ENCODE data around the gene ZNF3. TPM values are rescaled to one million over a fixed set of nuclear protein-coding genes. Genes with fewer than 3 reads are reported as not detected.
A peak's percentile ranks its signal among the peaks of the same experiment; 100 is the strongest.

Gene ZNF3
- total RNA-seq, 4 donors from 2014 or later: 14.5 to 25.4 (median 17.9) TPM

DNA sequence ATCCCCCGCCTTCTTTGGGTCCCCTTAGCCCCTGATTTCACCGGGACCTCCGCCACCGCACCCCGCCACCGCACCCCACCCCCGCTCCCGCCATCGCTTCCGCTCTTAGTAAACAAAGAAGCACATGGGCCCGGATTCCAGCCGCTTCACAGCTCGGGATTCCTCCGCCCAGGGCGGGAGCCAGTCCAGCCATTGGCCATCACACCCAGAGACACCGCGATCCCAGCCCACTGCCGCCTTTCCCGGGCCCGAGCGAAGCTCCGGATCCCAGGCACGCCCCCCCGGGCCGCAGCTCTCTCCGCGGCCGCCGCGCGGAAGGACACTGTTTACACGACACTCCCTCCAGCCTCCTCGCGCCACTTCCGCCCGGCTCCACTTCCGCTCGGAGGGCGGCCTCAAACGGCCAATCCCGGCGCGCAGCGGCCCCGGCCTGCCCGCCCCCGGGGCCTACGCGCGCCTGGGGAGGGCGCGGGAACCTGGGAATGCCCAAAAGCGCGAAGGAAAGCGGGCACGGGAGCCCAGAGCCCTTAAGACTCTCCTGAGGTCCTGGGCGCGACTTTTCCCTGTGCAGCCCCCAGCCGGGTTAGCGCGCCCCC, 19.0 kb upstream of the ZNF3 start:
- TF ChIP-seq, protein P1, sequence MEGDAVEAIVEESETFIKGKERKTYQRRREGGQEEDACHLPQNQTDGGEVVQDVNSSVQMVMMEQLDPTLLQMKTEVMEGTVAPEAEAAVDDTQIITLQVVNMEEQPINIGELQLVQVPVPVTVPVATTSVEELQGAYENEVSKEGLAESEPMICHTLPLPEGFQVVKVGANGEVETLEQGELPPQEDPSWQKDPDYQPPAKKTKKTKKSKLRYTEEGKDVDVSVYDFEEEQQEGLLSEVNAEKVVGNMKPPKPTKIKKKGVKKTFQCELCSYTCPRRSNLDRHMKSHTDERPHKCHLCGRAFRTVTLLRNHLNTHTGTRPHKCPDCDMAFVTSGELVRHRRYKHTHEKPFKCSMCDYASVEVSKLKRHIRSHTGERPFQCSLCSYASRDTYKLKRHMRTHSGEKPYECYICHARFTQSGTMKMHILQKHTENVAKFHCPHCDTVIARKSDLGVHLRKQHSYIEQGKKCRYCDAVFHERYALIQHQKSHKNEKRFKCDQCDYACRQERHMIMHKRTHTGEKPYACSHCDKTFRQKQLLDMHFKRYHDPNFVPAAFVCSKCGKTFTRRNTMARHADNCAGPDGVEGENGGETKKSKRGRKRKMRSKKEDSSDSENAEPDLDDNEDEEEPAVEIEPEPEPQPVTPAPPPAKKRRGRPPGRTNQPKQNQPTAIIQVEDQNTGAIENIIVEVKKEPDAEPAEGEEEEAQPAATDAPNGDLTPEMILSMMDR (IDR thresholded peaks at IDR 0.05): no peak
- ATAC-seq (ENCODE audit: low FRiP score) (peak; percentile 87), DNase-seq (ENCODE audit: low spot score) (peak; percentile 82)

DNA sequence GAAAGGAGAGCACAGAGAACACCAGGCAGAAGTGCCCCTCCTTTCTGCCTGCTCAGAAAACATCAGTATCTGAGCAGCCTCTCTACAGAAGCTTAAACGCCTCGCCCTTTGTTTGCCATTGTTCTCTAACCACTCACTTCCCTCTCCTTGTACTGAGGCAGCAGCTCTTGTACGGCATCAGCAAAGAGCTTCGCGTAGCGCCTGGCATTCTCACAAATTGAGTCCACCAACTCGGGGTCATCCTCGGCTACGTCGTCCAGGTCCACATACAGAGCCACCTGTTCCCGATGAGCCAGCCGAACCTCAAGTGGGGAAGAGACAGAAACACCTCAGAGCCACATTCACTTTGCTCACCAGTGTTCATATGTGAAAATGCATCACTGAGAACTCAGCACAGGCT, 17.9 kb upstream of the ZNF3 start:
- ATAC-seq (ENCODE audit: low FRiP score) (no peak), DNase-seq (ENCODE audit: low spot score) (no peak)
- TF ChIP-seq, protein P1 (IDR thresholded peaks at IDR 0.05): no peak

DNA sequence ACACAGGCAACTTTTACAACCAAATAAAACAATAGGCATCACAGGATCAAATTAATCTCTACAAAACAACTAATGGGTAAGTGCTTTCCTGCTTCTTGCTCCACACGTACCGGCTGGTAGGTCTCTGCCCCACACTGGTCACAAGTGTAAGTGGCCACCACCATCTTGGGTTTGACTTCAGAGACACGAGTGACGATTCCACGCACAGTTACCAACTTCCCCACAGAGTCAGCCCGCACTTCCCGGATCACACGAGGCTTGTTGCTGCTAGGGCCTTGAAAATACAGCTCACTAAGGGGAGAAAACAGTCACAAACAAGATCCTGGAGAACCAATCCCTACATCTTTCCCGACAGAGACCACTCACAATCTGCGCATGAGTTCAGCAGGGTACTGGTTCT, 17.4 kb upstream of the ZNF3 start:
- ATAC-seq (ENCODE audit: low FRiP score): no peak
- TF ChIP-seq, protein P1 (IDR thresholded peaks at IDR 0.05): no peak

DNA sequence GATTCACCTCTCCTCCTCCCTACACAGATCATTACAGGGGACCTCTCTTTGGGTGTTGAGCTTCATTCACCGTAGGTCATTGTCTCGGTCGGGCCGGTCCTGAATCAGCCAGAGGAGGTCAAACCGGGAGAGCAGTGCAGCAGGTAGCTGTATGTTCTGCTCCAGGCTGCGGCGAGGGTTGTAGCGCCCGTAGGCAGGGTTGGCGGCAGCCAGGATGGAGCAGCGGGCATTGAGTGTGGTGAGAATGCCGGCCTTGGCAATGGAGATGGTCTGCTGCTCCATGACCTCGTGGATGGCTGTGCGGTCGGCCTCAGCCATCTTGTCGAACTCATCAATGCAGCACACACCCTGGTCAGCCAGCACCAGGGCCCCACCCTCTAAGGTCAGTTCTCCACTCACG, 14.2 kb upstream of the ZNF3 start:
- no peak for DNase-seq (ENCODE audit: low spot score)
- ATAC-seq (ENCODE audit: low FRiP score): no peak
- TF ChIP-seq, protein P1 (IDR thresholded peaks at IDR 0.05): no peak

More for the DNA sequence above, 17.4 kb upstream of the ZNF3 start:
- DNase-seq (ENCODE audit: low spot score): no peak

DNA sequence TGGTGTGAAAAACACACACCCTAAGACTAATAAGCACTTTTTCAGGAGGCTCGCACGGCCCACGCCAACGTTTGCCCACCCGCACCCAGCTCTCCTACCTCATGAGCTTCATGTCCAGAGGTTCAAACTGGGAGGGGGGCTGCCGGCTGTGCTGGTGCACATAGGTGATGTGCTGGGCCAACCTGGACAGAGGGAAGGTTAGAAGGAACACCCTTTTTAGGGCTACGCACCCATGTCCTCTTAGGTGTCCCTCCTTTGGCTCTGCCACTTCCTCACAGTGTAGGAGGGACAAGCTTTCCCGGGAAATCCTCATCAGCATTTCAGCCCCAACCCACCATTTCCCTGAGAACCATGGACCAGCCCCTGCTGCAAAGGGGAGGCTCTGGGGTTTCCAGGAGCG, 13.8 kb upstream of the ZNF3 start:
- ATAC-seq (ENCODE audit: low FRiP score) (no peak), DNase-seq (ENCODE audit: low spot score) (no peak)
- TF ChIP-seq, protein P1 (IDR thresholded peaks at IDR 0.05): no peak

DNA sequence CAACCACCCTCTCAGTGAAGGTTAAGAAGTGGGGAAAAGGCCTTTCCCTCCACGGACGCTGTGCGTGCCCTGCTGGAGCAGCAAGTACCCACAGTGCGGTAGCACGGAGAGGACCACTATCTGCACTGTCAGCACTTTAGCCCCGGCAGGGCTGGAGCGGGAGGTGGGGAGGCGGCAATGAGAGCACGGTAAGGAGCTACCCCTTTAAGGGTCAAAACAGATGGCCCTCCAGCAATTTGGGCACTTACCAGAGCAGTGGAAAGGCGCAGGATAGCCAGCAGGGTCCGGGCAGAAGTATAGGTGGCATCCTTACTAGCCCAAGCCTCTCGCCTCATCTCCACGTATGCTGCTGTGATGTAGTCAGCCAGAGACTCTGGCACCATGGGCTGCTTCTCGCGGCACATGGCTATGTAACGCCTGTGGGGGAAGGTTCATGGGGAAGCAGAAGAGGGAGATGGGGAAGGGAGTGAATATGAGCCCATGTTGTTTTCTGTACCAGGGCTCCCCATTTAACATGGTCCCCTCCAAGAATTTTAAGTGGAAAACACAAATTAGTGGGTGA, 12.5 kb upstream of the ZNF3 start:
- no peak for ATAC-seq (ENCODE audit: low FRiP score)
- no peak for DNase-seq (ENCODE audit: low spot score)
- TF ChIP-seq, protein P1 (IDR thresholded peaks at IDR 0.05): no peak

DNA sequence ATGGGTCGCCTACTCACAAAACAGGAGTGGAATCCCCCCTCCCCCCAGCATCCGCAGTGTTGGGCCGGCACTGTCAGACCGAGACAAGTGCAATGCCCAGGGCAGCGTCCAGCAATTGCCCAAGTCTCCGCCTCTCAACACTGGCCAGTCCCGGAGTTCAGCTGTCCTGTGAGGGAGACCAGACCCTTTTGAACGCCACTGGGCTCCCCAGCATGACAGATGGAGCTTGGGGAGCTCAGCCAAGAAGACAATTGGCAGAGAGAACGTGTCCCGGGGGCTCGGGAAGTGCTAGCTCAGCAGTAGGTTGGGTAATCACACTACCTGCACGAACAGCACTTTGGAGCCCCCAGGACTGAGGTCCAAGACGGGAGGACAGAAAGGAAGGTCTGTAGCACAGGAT, 12.0 kb upstream of the ZNF3 start:
- ATAC-seq (ENCODE audit: low FRiP score) (no peak), DNase-seq (ENCODE audit: low spot score) (no peak)
- TF ChIP-seq, protein P1 (IDR thresholded peaks at IDR 0.05): no peak
